ENCODE results near the gene IL4. TPM values are rescaled to one million over a fixed set of nuclear protein-coding genes. Genes with fewer than 3 reads are reported as not detected.

Gene IL4
- total RNA-seq, 1 donor from 2014 or later = not detected

DNA sequence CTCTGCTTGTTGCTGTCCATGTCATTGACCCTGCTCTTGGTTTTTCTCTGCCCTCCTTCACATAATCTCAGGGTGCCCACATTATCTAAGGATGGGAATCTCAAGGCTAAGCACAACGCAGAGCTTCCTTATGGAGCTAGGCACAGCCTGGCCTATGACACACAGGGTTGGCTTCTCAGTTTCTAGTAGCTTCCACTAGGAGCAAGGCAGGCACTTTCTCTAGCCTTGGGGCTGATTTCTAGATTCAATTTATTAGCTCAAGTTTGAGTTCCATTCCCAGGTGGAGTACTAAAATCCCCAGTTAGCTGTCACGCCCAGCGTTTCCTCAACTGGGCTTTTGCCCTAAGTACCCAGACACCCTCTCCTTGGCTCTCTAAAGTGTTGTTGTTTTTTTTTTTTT is 12.4 kb downstream of the IL4 start:
- Histone ChIP-seq H3K27ac (ENCODE audit: low read depth, low read length) (no peak overlapping the region), H3K4me3 (ENCODE audit: insufficient read depth, low read depth, low read length) (no peak overlapping the region), H3K4me2 (ENCODE audit: low read length) (no peak overlapping the region), H3K9me3 (ENCODE audit: insufficient read depth, low read depth, low read length) (no peaks in the 10 kb centered on the region), H3K79me2 (ENCODE audit: insufficient read depth, low read length) (no peaks in the 10 kb centered on the region), H4K20me1 (ENCODE audit: insufficient read depth, low read length) (no peaks in the 10 kb centered on the region), H3K4me1 (ENCODE audit: insufficient read depth, low read length) (no peaks in the 10 kb centered on the region), H2AFZ (ENCODE audit: low read depth, low read length) (no peak overlapping the region), H3K9ac (ENCODE audit: low read length) (no peak overlapping the region), H3K36me3 (ENCODE audit: insufficient read depth, low read length) (no peaks in the 10 kb centered on the region), H3K27me3 (ENCODE audit: insufficient read depth, low read length) (no peaks in the 10 kb centered on the region)
- no peak for FAIRE-seq
- Mint-ChIP-seq H3K4me3 (ENCODE audit: unreplicated experiment) (no peak overlapping the region), H3K36me3 (ENCODE audit: low read depth, unreplicated experiment) (peaks cover 5% of the 10 kb centered on the region), H3K9me3 (ENCODE audit: unreplicated experiment) (peaks cover 4% of the 10 kb centered on the region), H3K27ac (ENCODE audit: unreplicated experiment) (no peak overlapping the region), H3K4me1 (ENCODE audit: low read depth, unreplicated experiment) (no peaks in the 10 kb centered on the region), H3K27me3 (ENCODE audit: low read depth, unreplicated experiment) (no peaks in the 10 kb centered on the region)
- no peak for TF ChIP-seq EZH2 (IDR thresholded peaks at IDR 0.05; ENCODE audit: insufficient read depth, low read length)
- TF ChIP-seq, protein P1, sequence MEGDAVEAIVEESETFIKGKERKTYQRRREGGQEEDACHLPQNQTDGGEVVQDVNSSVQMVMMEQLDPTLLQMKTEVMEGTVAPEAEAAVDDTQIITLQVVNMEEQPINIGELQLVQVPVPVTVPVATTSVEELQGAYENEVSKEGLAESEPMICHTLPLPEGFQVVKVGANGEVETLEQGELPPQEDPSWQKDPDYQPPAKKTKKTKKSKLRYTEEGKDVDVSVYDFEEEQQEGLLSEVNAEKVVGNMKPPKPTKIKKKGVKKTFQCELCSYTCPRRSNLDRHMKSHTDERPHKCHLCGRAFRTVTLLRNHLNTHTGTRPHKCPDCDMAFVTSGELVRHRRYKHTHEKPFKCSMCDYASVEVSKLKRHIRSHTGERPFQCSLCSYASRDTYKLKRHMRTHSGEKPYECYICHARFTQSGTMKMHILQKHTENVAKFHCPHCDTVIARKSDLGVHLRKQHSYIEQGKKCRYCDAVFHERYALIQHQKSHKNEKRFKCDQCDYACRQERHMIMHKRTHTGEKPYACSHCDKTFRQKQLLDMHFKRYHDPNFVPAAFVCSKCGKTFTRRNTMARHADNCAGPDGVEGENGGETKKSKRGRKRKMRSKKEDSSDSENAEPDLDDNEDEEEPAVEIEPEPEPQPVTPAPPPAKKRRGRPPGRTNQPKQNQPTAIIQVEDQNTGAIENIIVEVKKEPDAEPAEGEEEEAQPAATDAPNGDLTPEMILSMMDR (IDR thresholded peaks at IDR 0.05; ENCODE audit: insufficient read depth, low read depth, low read length) = no peak
- no peak for DNase-seq (ENCODE audit: low read depth)

DNA sequence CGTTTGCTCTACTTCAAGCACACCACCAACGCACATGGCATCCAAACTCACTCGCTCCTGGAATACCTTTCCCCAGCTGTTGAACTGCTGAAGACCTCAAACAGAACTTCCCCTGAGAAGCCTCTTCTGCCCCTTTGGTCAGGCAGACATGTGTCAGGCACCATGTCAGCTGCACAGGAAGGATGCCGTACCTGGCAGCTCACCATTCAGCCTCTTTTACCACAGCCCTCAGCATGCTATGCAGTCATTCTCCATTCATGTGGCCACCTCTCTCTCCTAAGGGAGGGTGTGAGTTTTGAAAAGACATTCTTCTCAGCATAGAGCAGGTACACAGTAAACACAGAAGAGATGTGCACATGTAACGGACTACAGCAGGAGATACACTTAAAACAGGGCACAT is 14.2 kb downstream of the IL4 start:
- Histone ChIP-seq H3K36me3 (ENCODE audit: insufficient read depth, low read length) (no peaks in the 10 kb centered on the region), H2AFZ (ENCODE audit: low read depth, low read length) (no peak overlapping the region), H3K79me2 (ENCODE audit: insufficient read depth, low read length) (no peaks in the 10 kb centered on the region), H3K4me3 (ENCODE audit: insufficient read depth, low read depth, low read length) (no peak overlapping the region), H4K20me1 (ENCODE audit: insufficient read depth, low read length) (no peaks in the 10 kb centered on the region), H3K27me3 (ENCODE audit: insufficient read depth, low read length) (no peaks in the 10 kb centered on the region), H3K4me2 (ENCODE audit: low read length) (no peak overlapping the region), H3K4me1 (ENCODE audit: insufficient read depth, low read length) (no peaks in the 10 kb centered on the region), H3K27ac (ENCODE audit: low read depth, low read length) (no peak overlapping the region), H3K9ac (ENCODE audit: low read length) (no peak overlapping the region), H3K9me3 (ENCODE audit: insufficient read depth, low read depth, low read length) (no peaks in the 10 kb centered on the region)
- H3K27ac Mint-ChIP-seq (ENCODE audit: unreplicated experiment) = no peak overlapping the region
- H3K36me3 Mint-ChIP-seq (ENCODE audit: low read depth, unreplicated experiment) = peaks cover 2% of the 10 kb centered on the region
- TF ChIP-seq, protein P1 (IDR thresholded peaks at IDR 0.05; ENCODE audit: insufficient read depth, low read depth, low read length) = no peak
- no peak for TF ChIP-seq EZH2 (IDR thresholded peaks at IDR 0.05; ENCODE audit: insufficient read depth, low read length)
- no peaks in the 10 kb centered on the region for H3K4me1 Mint-ChIP-seq (ENCODE audit: low read depth, unreplicated experiment)
- no peak for DNase-seq (ENCODE audit: low read depth)
- H3K9me3 Mint-ChIP-seq (ENCODE audit: unreplicated experiment) = peaks cover 3% of the 10 kb centered on the region
- no peaks in the 10 kb centered on the region for H3K27me3 Mint-ChIP-seq (ENCODE audit: low read depth, unreplicated experiment)
- no peak for FAIRE-seq
- H3K4me3 Mint-ChIP-seq (ENCODE audit: unreplicated experiment) = no peak overlapping the region

DNA sequence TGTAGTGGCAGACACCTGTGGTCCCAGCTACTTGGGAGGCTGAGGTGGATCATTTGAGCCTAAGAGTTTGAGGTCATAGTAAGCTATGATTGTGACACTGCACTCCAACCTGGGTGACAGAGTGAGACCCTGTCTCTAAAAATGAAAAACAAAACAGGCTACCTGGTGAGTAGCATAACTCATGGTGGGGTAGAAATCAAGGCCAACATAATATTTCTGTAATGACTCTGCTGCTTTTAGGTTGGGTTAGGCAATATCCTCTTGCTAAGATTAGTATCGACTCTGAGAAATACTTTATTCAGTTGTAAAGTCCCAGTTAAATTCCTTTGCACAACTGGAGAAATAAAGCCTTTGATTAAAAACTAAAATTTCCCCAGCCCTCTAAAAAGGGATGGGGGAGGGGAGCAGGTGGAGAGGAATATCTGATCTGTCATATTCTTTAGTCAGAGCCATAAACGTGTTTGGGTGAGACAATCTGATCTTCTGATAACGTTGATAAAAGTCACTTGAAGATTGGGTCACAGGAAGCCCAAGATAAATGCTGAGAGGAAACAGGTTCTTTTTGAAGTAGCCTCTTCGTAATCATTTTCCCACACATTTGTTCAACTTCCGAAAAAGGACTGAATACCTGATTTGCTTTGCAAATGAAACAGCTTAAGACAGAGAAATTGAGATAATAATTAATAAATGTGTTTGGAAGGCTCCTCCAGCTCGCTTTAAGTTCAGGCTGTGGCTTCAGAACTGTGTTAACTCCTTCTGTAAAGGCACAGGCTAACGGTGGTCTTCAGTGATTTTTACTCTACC is 14.9 kb downstream of the IL4 start:
- Histone ChIP-seq H3K9me3 (ENCODE audit: insufficient read depth, low read depth, low read length) (no peaks in the 10 kb centered on the region), H3K36me3 (ENCODE audit: insufficient read depth, low read length) (no peaks in the 10 kb centered on the region), H3K79me2 (ENCODE audit: insufficient read depth, low read length) (no peaks in the 10 kb centered on the region), H3K27me3 (ENCODE audit: insufficient read depth, low read length) (no peaks in the 10 kb centered on the region), H3K9ac (ENCODE audit: low read length) (no peak overlapping the region), H4K20me1 (ENCODE audit: insufficient read depth, low read length) (no peaks in the 10 kb centered on the region), H3K4me3 (ENCODE audit: insufficient read depth, low read depth, low read length) (no peak overlapping the region), H3K27ac (ENCODE audit: low read depth, low read length) (no peak overlapping the region), H3K4me2 (ENCODE audit: low read length) (no peak overlapping the region), H3K4me1 (ENCODE audit: insufficient read depth, low read length) (no peaks in the 10 kb centered on the region), H2AFZ (ENCODE audit: low read depth, low read length) (no peak overlapping the region)
- TF ChIP-seq, protein P1 (IDR thresholded peaks at IDR 0.05; ENCODE audit: insufficient read depth, low read depth, low read length) = no peak
- TF ChIP-seq EZH2 (IDR thresholded peaks at IDR 0.05; ENCODE audit: insufficient read depth, low read length) = no peak
- Mint-ChIP-seq H3K27ac (ENCODE audit: unreplicated experiment) (no peak overlapping the region), H3K4me3 (ENCODE audit: unreplicated experiment) (no peak overlapping the region), H3K9me3 (ENCODE audit: unreplicated experiment) (peaks cover 3% of the 10 kb centered on the region), H3K27me3 (ENCODE audit: low read depth, unreplicated experiment) (no peaks in the 10 kb centered on the region), H3K4me1 (ENCODE audit: low read depth, unreplicated experiment) (no peaks in the 10 kb centered on the region), H3K36me3 (ENCODE audit: low read depth, unreplicated experiment) (peaks cover 2% of the 10 kb centered on the region)
- DNase-seq (ENCODE audit: low read depth) (no peak), FAIRE-seq (no peak)
